AG09319 (cell line): Measurements from ENCODE around the gene CNN1.
"Not testable (repeated sequence)": the region's sequence is repeated elsewhere in the genome, so short reads cannot be mapped to it uniquely, and the experiment has no call there.

ENCODE experiments used
- DNase-seq: peaks from one replicate; pipeline ENCODE4 v3.0.0-alpha.2; 2010; ENCODE audit warnings: low read depth; ENCODE audit errors: extremely low read depth
- CTCF ChIP-seq: IDR thresholded peaks from 2 replicates; pipeline ENCODE4 v1.5.1; 2011; ENCODE audit warnings: low read depth, mild to moderate bottlenecking, inconsistent platforms, low read length, moderate library complexity

CNN1 gene

GRCh38 chr19:11597202-11598102, 58.8 kb downstream of the CNN1 start, which contains the start of gene ZNF627:
Gene ZNF627, plus strand, starts transcription at chr19:11597483. Its CDS starts 145 bp downstream, at chr19:11597628.
- TF ChIP-seq CTCF = no peak
- DNase-seq = peak; percentile 95

GRCh38 chr19:11598103-11598483, 59.4 kb downstream of the CNN1 start:
- TF ChIP-seq CTCF = no peak
- DNase-seq = no peak

GRCh38 chr19:11598746-11599145, 60.1 kb downstream of the CNN1 start:
- TF ChIP-seq CTCF = no peak
- DNase-seq = no peak

- DNase-seq = not testable (repeated sequence)
Observed at GRCh38 chr19:11599704-11600103, 61.1 kb downstream of the CNN1 start.
